Astrocyte of the spinal cord (primary cell): ENCODE results near the gene NELFE.

Source experiments
- DNase-seq: peaks from one replicate; pipeline ENCODE4 v3.0.0; 2011; ENCODE audit warnings: low read depth, low spot score
- H3K4me3 ChIP-seq: 2 replicates; pipeline ENCODE4 v1.5.1; 2011; ENCODE audit warnings: low read depth, mild to moderate bottlenecking, low read length, moderate library complexity
- CTCF ChIP-seq: IDR thresholded peaks from 2 replicates; pipeline ENCODE4 v1.5.1; 2012; ENCODE audit warnings: low read depth, mild to moderate bottlenecking, low read length, inconsistent platforms
- in situ Hi-C: cut with HindIII; loops from 2 replicates; pipeline ENCODE4 v1.10.0; 2017; ENCODE audit warnings: low sequenced_read_pairs

NELFE gene

DNA sequence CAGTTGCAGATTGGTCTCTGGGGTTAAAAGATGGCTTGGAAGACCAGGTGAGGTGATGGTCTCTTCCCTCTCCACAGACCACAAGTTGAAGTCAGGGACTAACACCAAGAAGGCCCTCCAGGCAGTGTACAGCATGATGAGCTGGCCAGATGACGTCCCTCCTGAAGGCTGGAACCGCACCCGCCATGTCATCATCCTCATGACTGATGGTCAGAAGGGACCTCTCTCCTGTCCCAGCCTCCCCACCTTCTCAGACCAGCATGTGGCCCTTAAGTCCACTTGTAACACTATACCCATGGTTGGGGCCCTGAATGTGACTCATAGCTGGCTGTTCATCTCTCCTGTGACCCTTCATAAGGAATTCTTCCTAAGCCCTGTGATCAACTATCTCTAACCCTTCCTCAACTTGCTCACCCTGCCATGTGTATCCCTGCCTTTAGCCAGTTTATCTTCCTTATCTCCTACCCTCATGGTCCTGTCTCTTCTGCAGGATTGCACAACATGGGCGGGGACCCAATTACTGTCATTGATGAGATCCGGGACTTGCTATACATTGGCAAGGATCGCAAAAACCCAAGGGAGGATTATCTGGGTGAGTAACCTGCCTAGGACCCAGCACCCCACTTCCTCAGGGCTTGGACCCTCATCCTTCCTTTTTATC is 9.9 kb downstream of the NELFE start:
- no peak for TF ChIP-seq CTCF
- in situ Hi-C loops, result no loop called here
- DNase-seq, result peak; percentile 17
- no peak overlapping the region for H3K4me3 ChIP-seq

DNA sequence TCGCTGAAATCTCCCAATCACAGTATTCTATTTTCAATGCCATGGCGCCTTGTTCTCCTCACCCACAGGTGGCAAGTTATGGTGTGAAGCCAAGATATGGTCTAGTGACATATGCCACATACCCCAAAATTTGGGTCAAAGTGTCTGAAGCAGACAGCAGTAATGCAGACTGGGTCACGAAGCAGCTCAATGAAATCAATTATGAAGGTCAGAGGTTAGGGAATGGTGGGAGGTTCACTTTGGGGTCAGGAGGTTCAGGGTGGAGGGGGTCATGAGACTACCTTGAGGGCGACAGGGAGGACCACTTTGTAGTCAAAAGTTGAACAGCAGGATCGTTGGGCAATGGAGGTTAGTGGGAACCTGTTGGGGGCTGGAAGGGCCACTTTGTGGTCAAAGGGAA is 10.5 kb downstream of the NELFE start:
- DNase-seq, result no peak
- no peak for TF ChIP-seq CTCF
- in situ Hi-C loops, result no loop called here
- H3K4me3 ChIP-seq, result no peak overlapping the region

DNA sequence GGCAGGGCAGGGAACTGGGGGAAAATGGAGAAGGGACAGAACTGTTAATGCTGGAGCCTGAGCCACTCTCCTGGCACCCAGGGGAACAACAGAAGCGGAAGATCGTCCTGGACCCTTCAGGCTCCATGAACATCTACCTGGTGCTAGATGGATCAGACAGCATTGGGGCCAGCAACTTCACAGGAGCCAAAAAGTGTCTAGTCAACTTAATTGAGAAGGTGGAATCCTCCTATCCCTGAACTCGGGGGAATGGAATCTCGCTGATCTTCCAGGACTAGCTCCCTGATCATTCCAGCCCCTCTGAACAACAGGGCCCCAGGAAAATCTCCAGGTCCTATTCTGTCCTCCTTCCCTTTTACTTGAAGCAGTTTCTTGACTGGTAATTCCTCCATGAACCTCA is 10.9 kb downstream of the NELFE start:
- no peak for TF ChIP-seq CTCF
- in situ Hi-C loops, result no loop called here
- H3K4me3 ChIP-seq, result no peak overlapping the region
- DNase-seq, result no peak

DNA sequence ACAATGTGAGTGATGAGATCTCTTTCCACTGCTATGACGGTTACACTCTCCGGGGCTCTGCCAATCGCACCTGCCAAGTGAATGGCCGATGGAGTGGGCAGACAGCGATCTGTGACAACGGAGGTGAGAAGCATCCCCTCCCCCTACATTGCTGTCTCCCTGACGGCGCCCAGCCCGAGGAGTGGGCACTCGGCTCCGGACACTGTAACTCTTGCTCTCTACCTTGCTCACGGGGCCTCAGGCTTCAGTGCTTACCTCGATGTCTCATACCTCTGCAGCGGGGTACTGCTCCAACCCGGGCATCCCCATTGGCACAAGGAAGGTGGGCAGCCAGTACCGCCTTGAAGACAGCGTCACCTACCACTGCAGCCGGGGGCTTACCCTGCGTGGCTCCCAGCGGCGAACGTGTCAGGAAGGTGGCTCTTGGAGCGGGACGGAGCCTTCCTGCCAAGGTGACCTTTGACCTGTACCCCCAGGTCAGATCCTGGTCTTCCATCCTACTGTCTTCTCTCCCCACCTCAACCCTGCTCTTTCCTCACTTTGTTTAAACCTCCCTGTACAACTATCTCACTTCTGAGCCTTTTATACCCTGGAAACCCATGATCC is 11.6 kb downstream of the NELFE start:
- H3K4me3 ChIP-seq, result no peak overlapping the region
- in situ Hi-C loops, result no loop called here
- no peak for DNase-seq

DNA sequence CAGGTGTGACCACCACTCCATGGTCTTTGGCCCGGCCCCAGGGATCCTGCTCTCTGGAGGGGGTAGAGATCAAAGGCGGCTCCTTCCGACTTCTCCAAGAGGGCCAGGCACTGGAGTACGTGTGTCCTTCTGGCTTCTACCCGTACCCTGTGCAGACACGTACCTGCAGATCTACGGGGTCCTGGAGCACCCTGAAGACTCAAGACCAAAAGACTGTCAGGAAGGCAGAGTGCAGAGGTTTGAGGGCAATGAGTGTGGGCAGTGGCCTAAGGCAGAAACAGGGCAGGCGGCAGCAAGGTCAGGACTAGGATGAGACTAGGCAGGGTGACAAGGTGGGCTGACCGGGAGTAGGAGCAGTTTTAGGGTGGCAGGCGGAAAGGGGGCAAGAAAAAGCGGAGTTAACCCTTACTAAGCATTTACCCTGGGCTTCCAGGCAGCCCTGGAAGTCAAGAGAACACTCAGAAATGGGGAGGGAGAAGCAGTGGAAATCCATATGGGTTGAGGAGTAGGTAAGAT is 12.3 kb downstream of the NELFE start:
- no peak for DNase-seq
- no peak overlapping the region for H3K4me3 ChIP-seq
- no peak for TF ChIP-seq CTCF
- in situ Hi-C loops, result no loop called here

More for the DNA sequence above, 11.6 kb downstream of the NELFE start:
- no peak for TF ChIP-seq CTCF

DNA sequence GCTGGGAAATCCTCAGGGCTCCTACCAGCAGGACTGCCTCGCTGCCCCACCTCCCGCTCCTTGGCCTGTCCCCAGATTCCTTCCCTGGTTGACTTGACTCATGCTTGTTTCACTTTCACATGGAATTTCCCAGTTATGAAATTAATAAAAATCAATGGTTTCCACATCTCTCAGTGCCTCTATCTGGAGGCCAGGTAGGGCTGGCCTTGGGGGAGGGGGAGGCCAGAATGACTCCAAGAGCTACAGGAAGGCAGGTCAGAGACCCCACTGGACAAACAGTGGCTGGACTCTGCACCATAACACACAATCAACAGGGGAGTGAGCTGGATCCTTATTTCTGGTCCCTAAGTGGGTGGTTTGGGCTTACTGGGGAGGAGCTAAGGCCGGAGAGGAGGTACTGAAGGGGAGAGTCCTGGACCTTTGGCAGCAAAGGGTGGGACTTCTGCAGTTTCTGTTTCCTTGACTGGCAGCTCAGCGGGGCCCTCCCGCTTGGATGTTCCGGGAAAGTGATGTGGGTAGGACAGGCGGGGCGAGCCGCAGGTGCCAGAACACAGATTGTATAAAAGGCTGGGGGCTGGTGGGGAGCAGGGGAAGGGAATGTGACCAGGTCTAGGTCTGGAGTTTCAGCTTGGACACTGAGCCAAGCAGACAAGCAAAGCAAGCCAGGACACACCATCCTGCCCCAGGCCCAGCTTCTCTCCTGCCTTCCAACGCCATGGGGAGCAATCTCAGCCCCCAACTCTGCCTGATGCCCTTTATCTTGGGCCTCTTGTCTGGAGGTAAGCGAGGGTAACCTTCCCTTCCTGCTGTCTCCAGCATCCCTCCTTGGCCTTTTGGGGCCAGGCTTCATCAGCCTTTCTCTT is 13.0 kb downstream of the NELFE start, which contains the start of gene CFB:
CFB (plus strand) TSS at position 589 of the 863 bp plus-strand sequence; CDS start at position 716, 127 bp downstream.
- TF ChIP-seq CTCF, result no peak
- no peak within 1 kb of the TSS for H3K4me3 ChIP-seq
- DNase-seq, result peak; percentile 70
- in situ Hi-C loops, result no loop called here
